Mesenchymal stem cell (in vitro differentiated cells and primary cell): Measurements from ENCODE around the gene TMC7.
A peak's percentile ranks its signal among the peaks of the same experiment; 100 is the strongest.
"Not testable (repeated sequence)": the region's sequence is repeated elsewhere in the genome, so short reads cannot be mapped to it uniquely, and the experiment has no call there.

Source experiments
- DNase-seq: peaks from one replicate; pipeline ENCODE4 v3.0.0-alpha.2; 2013
- H2AFZ ChIP-seq: one replicate; pipeline ENCODE4 v1.6.1; 2013; ENCODE audit warnings: low read depth, mild to moderate bottlenecking, control low read depth, inconsistent platforms, low read length, moderate library complexity
- H2AK5ac ChIP-seq: 2 replicates; pipeline ENCODE4 v1.6.1; 2013; ENCODE audit warnings: low read length, moderate library complexity, mild to moderate bottlenecking, inconsistent platforms; ENCODE audit not compliant: severe bottlenecking
- H2BK120ac ChIP-seq: one replicate; pipeline ENCODE4 v1.6.1; 2013; ENCODE audit warnings: low read depth, mild to moderate bottlenecking, inconsistent platforms, low read length, moderate library complexity
- H2BK12ac ChIP-seq, 2 experiments: one replicate each; pipeline ENCODE4 v1.6.1; 2013; ENCODE audit warnings: inconsistent platforms in 2 of 2, low read length in 2 of 2, mild to moderate bottlenecking in 2 of 2, moderate library complexity in 2 of 2, control low read depth in 1 of 2
- H2BK15ac ChIP-seq: one replicate; pipeline ENCODE4 v1.6.1; 2013; ENCODE audit warnings: mild to moderate bottlenecking, low read depth, inconsistent platforms; ENCODE audit not compliant: poor library complexity, severe bottlenecking
- H2BK5ac ChIP-seq: 2 replicates; pipeline ENCODE4 v1.6.1; 2013; ENCODE audit warnings: low read depth, mild to moderate bottlenecking, low read length, control low read depth, inconsistent platforms; ENCODE audit not compliant: poor library complexity, severe bottlenecking
- H3K14ac ChIP-seq, 2 experiments: one replicate each; pipeline ENCODE4 v1.6.1; 2013; ENCODE audit warnings: inconsistent platforms in 2 of 2, low read length in 2 of 2, control low read depth in 1 of 2, mild to moderate bottlenecking in 1 of 2, moderate library complexity in 1 of 2
- H3K18ac ChIP-seq, 2 experiments: one replicate each; pipeline ENCODE4 v1.6.1; 2013; ENCODE audit warnings: inconsistent platforms in 2 of 2, low read length in 2 of 2, control low read depth in 1 of 2, low read depth in 1 of 2, mild to moderate bottlenecking in 1 of 2
- H3K23ac ChIP-seq, 2 experiments: one replicate each; pipeline ENCODE4 v1.6.1; 2013; ENCODE audit warnings: inconsistent platforms in 2 of 2, low read length in 2 of 2, mild to moderate bottlenecking in 2 of 2, moderate library complexity in 2 of 2, control low read depth in 1 of 2
- H3K27ac ChIP-seq: 2 replicates; pipeline ENCODE4 v1.5.1; 2013; ENCODE audit warnings: mild to moderate bottlenecking, moderate library complexity, low read length, control low read depth, inconsistent platforms; ENCODE audit not compliant: poor library complexity, severe bottlenecking
- H3K27me3 ChIP-seq, 2 experiments: 2 replicates each; pipeline versions ENCODE4 v1.6.1 to v1.7.0; 2013; ENCODE audit warnings: low read length in 2 of 2, mild to moderate bottlenecking in 2 of 2, moderate library complexity in 2 of 2, control low read depth in 1 of 2, inconsistent platforms in 1 of 2; ENCODE audit not compliant: control insufficient read depth in 1 of 2, insufficient read depth in 1 of 2
- H3K36me3 ChIP-seq, 2 experiments: 2 replicates each; pipeline versions ENCODE4 v1.6.1 to v1.7.0; 2013; ENCODE audit warnings: low read length in 2 of 2, control low read depth in 1 of 2, inconsistent platforms in 1 of 2, low read depth in 1 of 2, mild to moderate bottlenecking in 1 of 2; ENCODE audit not compliant: insufficient read depth in 2 of 2, control insufficient read depth in 1 of 2
- H3K4ac ChIP-seq, 2 experiments: one replicate each; pipeline ENCODE4 v1.6.1; 2013; ENCODE audit warnings: inconsistent platforms in 2 of 2, low read length in 2 of 2, mild to moderate bottlenecking in 2 of 2, moderate library complexity in 2 of 2, control low read depth in 1 of 2, low read depth in 1 of 2
- H3K4me1 ChIP-seq: 2 replicates; pipeline ENCODE4 v1.6.1; 2013; ENCODE audit warnings: low read depth, low read length, control low read depth; ENCODE audit not compliant: control insufficient read depth, insufficient read depth
- H3K4me2 ChIP-seq: 2 replicates; pipeline ENCODE4 v1.6.1; 2013; ENCODE audit warnings: low read length, mild to moderate bottlenecking, inconsistent platforms; ENCODE audit not compliant: poor library complexity, severe bottlenecking
- H3K4me3 ChIP-seq, 2 experiments: 2 replicates each; pipeline versions ENCODE4 v1.5.1 to v1.7.0; 2013; ENCODE audit warnings: low read length in 2 of 2, mild to moderate bottlenecking in 2 of 2, control low read depth in 1 of 2, low read depth in 1 of 2; ENCODE audit not compliant: insufficient read depth in 1 of 2
- H3K79me1 ChIP-seq: replicated peaks from 2 replicates; pipeline ENCODE4 v1.6.1; 2013; ENCODE audit warnings: mild to moderate bottlenecking, control low read depth, low read length, inconsistent platforms; ENCODE audit not compliant: poor library complexity, severe bottlenecking
- H3K9ac ChIP-seq: 2 replicates; pipeline ENCODE4 v1.7.0; 2013; ENCODE audit warnings: mild to moderate bottlenecking, low read length, moderate library complexity
- H3K9me3 ChIP-seq: 2 replicates; pipeline ENCODE4 v1.7.0; 2013; ENCODE audit warnings: mild to moderate bottlenecking, low read length; ENCODE audit not compliant: control insufficient read depth
- H4K8ac ChIP-seq: one replicate; pipeline ENCODE4 v1.6.1; 2013; ENCODE audit warnings: inconsistent platforms, mild to moderate bottlenecking, low read length, moderate library complexity
- H4K91ac ChIP-seq: one replicate; pipeline ENCODE4 v1.6.1; 2013; ENCODE audit warnings: mild to moderate bottlenecking, low read length, inconsistent platforms
- WGBS: methylation state at CpG from one replicate; pipeline ENCODE4 v1.1.7; 2013; ENCODE audit warnings: mixed read lengths; 5-methylcytosine and 5-hydroxymethylcytosine counted together

TMC7 gene

DNA sequence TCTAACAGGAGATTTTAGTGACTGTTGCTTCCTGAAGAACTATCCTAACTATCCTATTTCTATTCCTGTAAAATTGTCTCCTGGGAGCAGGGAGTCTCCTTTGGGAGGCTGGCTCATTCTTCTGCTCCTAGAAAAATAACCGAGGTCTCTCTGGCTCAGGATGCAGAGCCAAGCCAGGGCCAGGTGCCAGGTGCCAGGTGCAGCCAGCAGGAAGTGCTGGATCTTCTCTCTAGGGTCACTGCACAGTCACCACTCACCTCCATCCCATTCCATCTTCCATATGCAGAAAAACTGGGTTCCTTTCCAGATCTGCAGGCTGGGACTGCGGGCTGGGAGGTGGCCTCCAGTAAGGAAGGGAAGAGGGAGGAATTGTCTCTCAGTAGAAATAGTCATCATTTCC, 3.8 kb upstream of the TMC7 start:
- Histone ChIP-seq H2BK5ac (no peak overlapping the region), H3K27ac (no peak overlapping the region), H2AK5ac (no peak overlapping the region), H2BK15ac (no peak overlapping the region), H3K4me2 (no peak overlapping the region), H3K79me1 (no peaks in the 10 kb centered on the region), H3K9me3 (no peaks in the 10 kb centered on the region), H3K23ac (no peak overlapping the region), H2AFZ (no peak overlapping the region), H4K8ac (no peak overlapping the region), H3K27me3 (peaks cover 12 to 18% of the 10 kb centered on the region in 2 experiments), H3K14ac (no peak overlapping the region), H3K4ac (no peak overlapping the region), H3K4me3 (no peak overlapping the region), H2BK12ac (no peak overlapping the region), H3K18ac (no peak overlapping the region), H2BK120ac (no peak overlapping the region), H3K36me3 (no peaks in the 10 kb centered on the region), H4K91ac (no peak overlapping the region), H3K9ac (no peak overlapping the region), H3K4me1 (peaks cover 5% of the 10 kb centered on the region)
- no peak for DNase-seq
- 79% methylated on average over 1 of the region's 2 CpGs for WGBS

DNA sequence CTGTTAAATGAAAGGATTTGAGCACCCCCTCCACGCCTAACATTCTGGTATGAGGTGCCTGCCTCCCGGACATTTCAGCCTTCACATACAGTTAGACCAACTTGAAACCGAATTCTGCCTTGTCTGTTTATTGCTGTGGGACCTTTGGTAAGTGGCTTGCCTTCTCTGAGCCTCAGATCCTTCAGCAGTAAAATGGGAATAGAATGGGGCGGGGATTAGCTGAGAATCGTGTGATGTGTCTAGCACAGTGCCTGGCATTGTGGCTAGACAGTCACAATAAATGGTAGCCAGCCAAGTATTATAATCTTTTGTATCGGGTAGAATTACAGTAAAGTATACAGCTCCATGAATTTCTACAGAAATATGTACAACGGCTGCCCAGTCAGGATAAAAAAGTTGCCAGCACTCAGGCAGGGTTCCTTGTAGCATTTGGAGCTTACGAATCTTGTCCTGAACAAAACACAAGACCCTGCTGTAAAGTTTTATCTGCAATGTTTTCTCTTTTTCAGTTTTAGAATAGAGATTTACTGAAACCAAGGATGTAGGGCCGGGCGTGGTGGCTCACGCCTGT, 786 bp downstream of the TMC7 start:
- Histone ChIP-seq H3K9me3 (no peaks in the 10 kb centered on the region), H2AK5ac (no peak overlapping the region), H3K4me3 (peak overlapping the region; percentile 83 to 88), H4K91ac (no peak overlapping the region), H3K14ac (no peak overlapping the region), H2BK120ac (no peak overlapping the region), H3K4me1 (peaks cover 5% of the 10 kb centered on the region), H2AFZ (peak overlapping the region; percentile 98), H3K9ac (peak overlapping the region; percentile 84), H3K4me2 (peak overlapping the region; percentile 97), H2BK15ac (no peak overlapping the region), H4K8ac (no peak overlapping the region), H3K27ac (no peak overlapping the region), H2BK5ac (no peak overlapping the region), H3K18ac (no peak overlapping the region), H3K23ac (no peak overlapping the region), H3K79me1 (no peaks in the 10 kb centered on the region), H3K4ac (no peak overlapping the region), H3K36me3 (no peaks in the 10 kb centered on the region), H2BK12ac (peak overlapping the region in 1 of 2 experiments; percentile 20), H3K27me3 (no peaks in the 10 kb centered on the region)
- 86% methylated on average over 10 of the region's 11 CpGs for WGBS
- DNase-seq, result no peak

DNA sequence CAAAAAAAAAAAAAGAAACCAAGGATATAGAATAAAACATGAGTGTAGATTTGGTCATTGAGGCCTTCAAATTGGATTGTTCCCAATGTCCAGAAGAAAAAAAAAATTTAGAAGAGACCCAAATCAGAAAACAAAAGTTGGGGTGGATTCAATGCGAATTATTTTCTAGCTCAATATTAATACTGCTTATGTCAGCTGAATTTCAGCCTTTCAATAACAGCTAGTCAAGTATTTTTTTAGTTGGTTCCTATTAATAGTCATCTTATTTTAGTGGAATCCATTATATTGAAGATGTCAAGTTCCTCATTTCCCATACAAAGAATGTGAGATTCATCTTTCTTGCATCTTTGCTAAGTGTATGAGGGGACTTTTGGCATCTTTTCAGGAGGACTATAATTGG, 1.5 kb downstream of the TMC7 start:
- DNase-seq, H3K9me3 ChIP-seq, H2BK5ac ChIP-seq, H3K27me3 ChIP-seq, H3K4me3 ChIP-seq, H2BK12ac ChIP-seq, H3K18ac ChIP-seq, H3K4me1 ChIP-seq, H2BK15ac ChIP-seq, H2AK5ac ChIP-seq, H2BK120ac ChIP-seq, H3K36me3 ChIP-seq, H3K14ac ChIP-seq, H4K91ac ChIP-seq, H3K27ac ChIP-seq, H3K4ac ChIP-seq, H3K79me1 ChIP-seq, H2AFZ ChIP-seq, H3K9ac ChIP-seq, H3K4me2 ChIP-seq, H3K23ac ChIP-seq, H4K8ac ChIP-seq: not testable (repeated sequence)
- no CpG with 5 or more reads among the region's 1 CpG for WGBS

DNA sequence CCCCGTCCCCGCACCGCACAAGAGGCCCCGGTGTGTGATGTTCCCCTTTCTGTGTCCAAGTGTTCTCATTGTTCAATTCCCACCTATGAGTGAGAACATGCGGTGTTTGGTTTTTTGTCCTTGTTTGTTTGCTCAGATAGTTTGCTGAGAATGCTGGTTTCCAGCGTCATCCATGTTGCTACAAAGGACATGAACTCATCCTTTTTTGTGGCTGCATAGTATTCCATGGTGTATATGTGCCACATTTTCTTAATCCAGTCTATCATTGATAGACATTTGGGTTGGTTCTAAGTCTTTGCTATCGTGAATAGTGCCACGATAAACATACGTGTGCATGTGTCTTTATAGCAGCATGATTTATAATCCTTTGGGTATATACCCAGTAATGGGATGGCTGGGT, 8.0 kb downstream of the TMC7 start:
- H2AK5ac ChIP-seq, H3K27ac ChIP-seq, H3K4me1 ChIP-seq, H3K18ac ChIP-seq, H2BK15ac ChIP-seq, H2BK12ac ChIP-seq, H2AFZ ChIP-seq, H3K79me1 ChIP-seq, H3K14ac ChIP-seq, H2BK5ac ChIP-seq, H2BK120ac ChIP-seq, H3K4me2 ChIP-seq, H3K36me3 ChIP-seq, H3K4me3 ChIP-seq, H4K91ac ChIP-seq, H3K27me3 ChIP-seq, H3K9ac ChIP-seq, H3K4ac ChIP-seq, DNase-seq, H3K23ac ChIP-seq, H4K8ac ChIP-seq, H3K9me3 ChIP-seq: not testable (repeated sequence)
- 98% methylated on average over 5 of the region's 9 CpGs for WGBS
